DMS 273 treated with DMSO at 0.1 percent for 48 hours (cell line): Measurements from ENCODE around the gene BCAS4.
A peak's percentile ranks its signal among the peaks of the same experiment; 100 is the strongest.
"Not testable (repeated sequence)": the region's sequence is repeated elsewhere in the genome, so short reads cannot be mapped to it uniquely, and the experiment has no call there.

Source experiments
- DNase-seq: peaks from one replicate; lab custom pipeline; 2025; lab: John Stamatoyannopoulos, UW

Gene BCAS4

DNA sequence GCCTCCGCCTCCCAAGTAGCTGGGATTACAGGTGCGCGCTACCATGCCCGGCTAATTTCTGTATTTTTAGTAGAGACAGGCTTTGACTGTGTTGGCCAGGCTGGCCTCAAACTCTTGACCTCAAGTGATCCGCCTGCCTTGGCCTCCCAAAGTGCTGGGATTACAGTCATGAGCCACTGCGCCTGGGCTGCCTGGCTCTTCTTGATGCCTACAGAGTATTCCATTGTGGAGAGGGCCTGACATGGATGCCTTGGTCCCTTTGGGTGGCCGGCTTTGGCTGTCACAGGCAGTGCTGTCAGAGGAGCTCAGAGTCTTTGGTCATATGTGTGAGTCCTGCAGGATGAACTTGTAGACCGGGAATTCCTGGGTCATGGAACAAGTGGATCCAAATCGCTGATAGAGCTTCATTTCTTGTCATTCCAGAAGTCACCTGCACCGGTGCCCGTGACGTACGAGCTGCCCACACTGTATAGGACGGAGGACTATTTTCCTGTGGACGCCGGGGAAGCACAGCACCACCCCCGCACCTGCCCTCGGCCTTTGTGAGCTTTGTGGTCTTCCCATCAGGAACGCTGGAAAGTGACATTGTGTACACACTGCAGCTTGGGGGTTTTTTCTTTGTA, 81.3 kb downstream of the BCAS4 start:
- no peak for DNase-seq

DNA sequence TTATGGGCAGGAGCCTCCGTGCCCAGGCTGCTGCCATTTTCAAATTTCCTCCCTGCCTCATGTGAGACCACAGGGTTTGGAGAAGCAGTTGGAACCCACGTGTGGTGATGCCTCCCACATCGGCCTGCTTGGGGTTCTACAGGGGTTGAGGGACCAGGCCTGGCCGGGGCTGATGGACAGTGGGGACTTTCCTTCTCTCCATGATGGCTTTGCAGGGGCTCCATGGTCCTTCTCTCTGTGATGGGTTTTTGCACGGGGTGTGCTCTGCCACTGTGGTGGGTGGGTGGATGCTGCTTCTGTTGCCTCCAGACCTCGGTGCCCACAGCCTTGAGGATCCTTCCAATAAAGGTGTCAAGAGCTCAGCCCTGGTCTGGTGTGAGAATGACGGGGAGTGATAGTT, 82.0 kb downstream of the BCAS4 start:
- no peak for DNase-seq

DNA sequence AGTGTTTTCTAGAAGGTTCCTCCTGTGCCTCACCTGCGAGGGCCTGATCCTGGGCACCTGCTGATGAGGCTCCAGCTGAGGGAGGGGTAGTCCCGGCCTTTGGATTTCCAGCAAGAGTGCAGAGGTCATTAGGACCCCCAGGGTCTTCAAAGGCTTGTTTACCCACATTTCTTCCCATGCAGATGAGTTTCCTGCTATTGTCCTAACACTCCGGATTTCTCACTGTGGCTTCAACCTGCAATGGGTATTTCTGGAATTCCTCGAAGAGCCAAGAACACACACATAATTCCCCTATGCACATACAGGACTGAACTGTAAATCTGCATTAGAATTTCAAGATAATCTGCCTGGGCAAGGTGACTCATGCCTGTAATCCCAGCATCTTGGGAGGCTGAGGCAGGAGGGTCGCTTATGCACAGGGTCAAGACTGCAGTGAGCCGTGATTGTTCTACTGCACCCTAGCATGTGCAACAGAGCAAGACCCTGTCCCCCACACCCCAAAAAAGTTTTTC, 82.4 kb downstream of the BCAS4 start:
- no peak for DNase-seq

DNA sequence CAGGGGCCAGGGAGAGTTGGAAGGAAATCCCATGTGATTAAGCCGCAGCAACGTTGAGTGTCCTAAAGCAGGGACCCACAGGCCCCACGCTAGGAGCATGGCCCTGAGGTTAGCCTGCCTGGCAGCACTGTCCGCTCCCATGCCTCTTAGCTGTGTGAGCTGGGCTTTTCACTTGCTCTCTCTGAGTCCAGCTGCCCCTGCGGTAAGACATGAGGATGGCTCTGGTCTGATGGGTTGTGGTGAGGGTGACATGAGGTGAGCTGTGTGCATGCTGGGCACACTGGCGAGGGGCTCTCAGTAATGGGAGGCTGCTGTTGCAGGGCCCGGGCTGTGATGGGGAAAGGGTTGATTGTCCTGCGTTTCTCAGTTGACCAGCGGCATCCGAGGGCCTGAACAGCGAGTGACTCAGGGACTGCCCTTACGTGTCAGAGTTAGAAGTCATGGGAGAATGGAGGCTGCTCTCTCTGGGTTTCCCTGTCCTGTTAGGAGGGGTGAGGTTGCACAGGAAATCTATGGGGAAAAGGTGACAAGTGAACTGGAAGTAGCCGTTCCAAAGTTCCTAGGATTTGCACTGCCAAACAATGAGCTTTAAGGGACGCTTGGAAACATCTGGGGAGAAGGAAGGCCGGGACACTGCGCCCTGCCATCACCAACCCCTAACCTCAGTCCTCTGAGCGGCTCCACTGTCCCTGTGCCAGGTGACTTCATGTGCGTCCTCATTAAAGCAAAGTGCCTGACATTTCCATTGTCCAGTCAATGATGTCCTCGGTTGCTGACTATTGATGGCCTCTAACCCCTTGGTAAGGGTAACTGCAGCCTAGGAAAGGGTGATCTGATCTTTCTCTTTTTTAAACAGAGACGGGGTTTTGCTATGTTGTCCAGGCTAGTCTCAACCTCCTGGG, 85.0 kb downstream of the BCAS4 start:
- no peak for DNase-seq

DNA sequence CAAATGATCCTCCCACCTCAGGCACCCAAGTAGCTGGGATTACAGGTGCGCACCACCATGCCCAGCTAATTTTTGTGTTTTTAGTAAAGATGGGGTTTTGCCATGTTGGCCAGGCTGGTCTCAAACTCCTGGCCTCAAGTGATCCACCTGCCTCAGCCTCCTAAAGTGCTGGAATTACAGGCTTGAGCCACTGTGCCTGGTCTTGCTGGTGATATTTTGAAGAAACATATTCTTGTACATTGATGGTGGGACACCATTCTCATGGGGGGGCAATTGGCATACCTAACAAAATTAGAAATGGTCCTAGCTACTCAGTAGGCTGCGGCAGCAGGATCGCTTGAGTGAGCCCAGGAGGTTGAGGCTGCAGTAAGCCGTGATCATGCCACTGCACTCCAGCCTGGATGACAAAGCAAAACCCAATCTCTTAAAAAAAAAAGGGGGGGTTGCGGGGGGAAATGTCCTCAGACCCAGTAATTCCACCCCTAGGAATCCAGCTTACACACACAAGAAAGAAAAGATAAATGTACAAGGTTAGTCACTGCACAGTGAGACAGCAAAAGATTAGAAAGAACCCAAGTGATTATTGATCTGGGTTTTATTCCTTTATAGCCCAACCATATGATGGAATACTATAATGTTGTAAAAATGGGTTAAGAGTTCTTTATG, 87.0 kb downstream of the BCAS4 start:
- DNase-seq: not testable (repeated sequence)

DNA sequence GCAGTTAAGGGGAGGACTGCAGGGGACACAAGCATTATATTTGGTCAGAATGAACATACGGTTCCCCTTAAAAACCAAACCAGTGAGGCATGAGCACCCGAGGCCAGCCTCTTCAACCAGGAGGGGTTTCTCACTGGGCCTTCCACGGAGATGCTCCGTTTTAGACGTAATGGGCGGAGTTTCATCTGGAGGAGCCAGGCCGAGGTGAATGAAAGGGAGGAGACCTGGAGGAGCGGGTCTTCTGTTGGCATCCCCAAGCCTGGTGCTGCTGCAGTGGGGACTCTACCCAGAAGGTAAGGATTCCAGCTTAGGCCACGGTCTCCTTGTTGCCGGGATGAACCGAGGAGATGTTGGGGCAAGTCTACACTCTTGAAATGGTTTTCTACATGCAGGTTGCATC, 89.0 kb downstream of the BCAS4 start:
- no peak for DNase-seq

DNA sequence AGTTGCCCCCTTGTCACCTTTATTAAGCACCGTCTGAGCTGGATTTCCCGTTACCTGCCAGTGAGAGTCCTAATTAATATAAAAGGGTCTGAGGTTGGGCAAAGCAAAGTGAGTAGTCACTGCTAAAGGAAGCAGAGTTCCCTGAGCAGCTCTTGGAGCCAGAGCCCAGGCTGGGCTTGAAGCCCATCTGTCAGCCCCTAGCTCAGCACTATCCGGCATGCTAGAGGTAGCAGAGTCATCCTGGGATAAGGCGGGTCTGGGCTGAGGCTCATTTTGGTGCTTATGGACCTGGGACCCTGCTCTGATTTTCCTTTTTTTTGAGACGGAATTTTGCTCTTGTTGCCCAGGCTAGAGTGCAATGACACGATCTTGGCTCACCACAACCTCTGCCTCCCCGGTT, 90.2 kb downstream of the BCAS4 start:
- peak; percentile 3 for DNase-seq

DNA sequence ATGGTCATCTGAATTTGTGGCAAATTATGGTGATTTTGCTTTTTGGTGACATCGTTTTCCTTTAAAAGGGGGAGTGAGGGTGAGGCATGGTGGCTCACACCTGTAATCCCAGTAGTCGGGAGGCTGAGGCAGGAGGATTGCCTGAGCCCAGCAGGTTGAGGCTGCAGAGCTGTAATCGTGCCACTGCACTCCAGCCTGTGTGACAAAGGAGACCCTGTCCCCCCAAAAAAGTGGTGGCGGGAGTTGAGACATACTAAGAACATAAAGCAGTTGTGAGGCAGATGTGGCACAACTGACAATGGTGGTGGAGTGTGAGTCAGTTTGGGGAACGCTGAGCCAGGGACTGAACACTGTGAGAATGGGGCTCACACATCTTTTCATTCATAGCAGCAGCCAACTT, 90.9 kb downstream of the BCAS4 start:
- DNase-seq: no peak

DNA sequence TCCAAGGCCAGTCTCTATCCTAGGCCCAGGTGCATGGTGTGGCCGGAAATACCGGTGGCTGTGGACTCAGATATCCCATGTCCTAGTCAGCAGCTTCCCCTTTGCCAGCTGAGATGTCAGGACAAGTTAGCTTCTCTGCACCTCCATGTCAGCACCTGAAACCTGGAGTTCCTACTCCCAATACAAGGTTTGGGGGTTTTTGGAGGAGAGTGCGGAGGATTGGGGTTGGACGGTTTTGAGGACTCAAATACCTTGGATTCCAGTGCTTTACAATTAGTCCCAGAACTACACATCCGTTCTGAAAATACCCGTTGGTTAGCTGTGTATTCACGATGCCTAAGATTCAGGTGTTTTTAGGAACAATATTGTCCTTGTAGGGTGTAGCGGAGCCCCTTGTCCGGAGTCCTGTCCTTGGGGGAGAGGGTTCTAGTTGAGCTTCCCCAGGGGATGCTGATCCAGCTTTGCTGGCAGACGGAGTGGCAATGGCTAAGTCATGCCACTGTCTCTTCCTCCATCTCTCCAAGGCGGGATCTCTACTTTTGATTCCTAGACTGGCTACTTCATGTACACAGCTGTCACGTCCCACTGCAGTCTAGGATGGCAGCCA, 91.4 kb downstream of the BCAS4 start:
- peak; percentile 4 for DNase-seq

DNA sequence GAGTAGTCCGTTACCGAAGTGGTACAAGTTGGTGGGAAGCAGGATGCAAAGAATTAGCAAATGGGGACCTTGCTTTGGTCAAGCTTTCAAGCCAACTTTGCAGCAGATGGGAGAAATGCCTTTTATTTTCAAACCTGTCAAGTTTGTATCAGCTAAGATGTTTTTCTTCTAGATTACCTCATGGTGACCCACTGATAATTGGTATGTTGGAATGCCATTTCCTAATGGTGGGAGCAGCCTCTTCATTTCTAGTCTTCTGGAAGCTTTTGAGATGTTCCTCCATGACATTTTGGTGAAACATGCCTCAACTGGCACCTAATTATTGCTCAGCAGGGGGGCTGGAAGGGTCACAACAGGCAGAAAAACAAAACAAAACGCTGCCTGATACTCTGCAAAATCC, 92.7 kb downstream of the BCAS4 start:
- DNase-seq: no peak

DNA sequence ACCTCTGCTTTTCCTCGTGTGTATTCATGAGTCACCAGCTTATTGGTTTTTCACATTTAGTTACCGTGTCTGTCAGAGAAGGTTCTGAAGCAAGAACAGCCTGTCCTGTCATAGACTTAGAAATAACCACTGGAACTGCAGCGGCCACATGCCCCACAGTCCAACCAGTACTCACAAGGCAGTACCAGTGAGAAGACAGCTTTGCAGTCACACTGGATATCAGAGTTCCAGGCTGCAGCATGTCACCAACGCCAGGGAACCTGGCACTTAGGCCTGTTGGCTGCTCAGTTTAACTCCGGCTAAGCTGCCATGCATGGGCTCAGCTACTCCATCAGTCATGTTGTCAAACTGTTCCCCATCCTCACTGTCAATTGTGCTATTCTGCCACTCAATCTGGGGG, 96.3 kb downstream of the BCAS4 start:
- DNase-seq: no peak

DNA sequence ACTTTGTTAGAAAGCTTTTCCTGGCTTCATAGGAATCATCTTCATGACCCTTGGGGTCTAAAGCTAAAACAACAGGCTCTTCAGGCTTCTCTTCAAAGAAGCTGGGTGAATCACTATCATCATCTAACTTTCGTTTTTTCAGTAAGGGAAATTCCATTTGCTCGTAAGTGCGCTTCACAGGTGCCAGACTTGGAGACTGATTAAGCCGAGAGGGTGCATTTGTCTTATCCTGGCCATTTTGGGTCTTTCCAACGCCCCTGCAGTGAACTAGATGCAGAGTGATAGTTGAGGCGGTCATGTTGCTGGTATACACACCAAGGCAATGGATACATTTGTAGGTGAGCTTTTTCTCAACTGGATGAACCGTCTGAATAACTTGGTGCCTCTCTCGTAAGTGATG, 97.5 kb downstream of the BCAS4 start:
- no peak for DNase-seq

DNA sequence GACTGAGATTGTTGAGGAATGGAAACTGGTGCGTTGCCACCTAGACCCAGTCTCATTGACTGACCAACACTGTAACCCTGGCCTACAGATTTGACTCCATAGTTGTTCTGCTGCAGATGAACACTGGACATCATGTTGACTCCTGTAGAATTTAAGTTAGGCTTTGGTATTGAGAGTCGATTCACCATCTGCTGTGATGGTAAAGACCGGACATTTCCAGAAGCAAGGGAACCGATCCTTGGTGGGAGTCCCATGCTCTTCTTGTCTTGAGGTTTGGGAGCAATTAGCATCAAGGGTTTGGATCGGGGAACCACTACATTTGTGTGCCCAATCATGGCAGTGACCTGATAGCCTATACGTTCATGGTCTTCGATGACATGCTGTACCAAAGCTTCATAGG, 98.8 kb downstream of the BCAS4 start:
- DNase-seq: no peak

DNA sequence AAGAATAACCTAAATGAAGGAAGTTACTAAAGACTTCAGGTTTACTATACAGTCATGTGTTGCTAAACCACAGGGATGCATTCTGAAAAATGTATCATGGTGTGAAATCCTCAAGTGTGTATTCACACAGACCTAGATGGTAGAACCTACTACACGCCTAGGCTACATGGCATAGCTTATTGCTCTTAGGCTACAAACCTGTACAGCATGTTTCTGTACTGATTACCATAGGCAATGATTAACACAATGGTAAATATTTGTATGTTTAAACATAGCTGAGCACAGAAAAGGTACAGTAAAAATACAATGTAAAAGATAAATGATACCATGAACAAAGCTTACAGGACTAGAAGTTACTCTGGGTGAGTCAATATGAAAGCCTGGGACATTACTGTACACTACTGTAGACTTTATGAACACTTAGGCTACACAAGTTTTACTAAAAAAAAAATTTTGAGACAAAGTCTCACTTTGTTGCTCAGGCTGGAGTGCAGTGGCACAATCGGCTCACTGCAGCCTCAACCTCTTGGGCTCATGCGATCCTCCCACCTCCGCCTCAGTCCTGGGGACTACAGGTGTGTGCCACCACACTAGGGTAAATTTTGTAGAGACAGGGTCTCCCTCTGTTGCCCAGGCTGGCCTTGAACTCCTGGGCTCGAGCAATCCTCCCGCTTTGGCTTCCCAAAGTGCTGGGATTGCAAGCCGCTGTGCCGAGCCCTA, 100.4 kb downstream of the BCAS4 start:
- DNase-seq: no peak

DNA sequence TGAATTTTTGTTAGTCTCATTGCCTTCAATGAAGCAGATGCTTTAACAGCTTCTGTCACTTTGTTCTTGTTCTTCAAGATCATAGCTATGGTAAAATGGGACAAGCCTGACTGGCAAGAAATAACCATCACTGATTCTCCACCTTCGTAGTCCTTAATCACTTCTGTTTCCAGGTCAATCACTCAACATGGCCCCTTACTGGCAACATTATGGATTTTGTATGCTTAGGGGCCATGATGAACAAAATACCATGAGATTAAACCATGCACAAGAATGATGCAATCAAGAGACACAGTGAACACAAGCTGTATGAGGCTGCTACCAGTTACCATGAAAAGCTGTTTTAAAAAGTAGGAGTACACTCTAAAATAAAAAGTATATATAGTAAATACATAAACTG, 103.6 kb downstream of the BCAS4 start:
- DNase-seq: no peak

DNA sequence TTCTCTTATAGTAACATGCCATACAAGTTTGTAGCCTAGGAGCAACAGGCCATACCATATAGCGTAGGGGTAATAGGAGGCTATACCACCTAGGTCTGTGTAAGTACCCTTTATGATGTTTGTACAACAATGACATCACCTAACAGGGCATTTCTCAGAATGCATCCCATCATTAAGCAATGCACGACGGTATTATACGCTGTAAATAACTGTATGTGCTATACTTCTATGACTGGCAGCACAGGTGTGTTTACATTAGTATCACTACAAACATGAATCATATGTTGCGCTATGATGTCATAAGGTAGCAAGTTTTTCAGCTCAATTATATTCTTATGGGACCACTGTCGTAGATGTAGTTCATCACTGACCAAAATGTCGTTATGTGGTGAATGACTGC, 105.4 kb downstream of the BCAS4 start:
- DNase-seq: no peak

DNA sequence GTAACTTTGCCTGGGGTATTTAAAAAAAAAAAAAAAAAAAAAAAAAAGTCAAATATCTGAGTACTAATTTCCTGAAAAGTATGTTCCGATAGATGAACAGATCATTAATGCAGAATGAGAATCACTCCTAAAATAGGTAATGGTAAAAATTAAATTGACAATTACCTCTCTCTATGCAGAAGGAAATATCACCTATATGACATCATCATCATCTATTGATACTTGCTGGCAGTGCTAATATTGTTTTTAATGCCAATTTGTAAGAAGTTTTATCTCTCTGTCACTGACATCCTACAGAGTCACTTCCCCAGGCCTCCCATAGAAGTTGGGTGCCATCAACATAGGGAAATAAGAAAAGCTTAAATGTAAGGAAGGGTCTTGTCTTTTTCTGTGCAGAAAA, 106.4 kb downstream of the BCAS4 start:
- no peak for DNase-seq

DNA sequence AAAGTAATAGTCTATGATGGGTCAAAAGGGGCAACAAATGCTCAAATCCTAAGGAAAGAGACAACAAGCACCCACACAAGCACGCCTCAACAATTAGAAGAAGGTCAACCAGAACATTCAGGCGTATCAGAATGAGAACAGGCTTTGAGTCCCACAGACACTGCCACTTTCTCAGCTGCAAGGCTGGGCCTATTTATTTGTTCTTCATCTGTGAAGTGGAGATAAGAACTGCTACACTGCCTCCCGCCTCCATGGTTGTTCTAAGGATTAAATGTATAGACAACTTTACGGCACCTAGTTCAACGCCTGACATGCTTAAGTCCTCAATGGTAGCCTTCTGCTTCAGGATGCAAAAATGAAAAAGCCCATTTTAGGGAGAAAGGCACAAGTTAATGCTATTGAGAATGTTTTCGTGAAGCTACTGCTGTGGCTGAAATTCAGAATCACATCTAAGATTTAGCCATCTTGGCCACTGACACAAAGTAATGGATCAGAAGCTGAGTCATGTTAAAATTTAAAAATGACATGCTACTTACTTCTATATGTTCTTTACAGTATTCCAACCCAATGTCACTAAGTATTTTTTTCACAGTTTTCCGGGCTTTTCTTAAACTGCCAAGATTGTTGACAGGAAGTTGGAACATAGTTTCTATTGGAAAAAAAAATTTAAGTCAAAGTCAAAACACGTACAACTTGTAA, 108.6 kb downstream of the BCAS4 start:
- no peak for DNase-seq

DNA sequence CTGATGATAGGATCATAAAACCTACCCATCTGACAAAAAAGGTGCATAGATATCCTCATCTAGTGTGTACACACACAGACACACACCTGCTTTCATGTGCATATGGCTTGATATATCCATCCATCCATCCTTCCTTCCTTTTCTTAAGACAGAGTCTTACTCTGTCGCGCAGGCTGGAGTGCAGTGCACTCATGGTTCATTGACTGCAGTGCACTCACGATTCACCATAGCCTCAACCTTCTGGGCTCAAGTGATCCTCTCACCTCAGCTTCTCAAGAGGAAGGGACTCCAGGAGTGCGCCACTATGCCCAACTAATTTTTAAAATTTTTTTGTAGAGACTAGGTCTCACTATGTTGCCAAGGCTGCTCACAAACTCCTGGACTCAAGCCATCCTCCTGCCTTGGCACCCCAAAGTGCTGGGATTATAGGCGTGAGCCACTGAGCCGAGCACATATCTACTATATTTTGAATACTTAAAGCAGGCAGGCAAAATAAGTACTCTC, 109.3 kb downstream of the BCAS4 start:
- no peak for DNase-seq

DNA sequence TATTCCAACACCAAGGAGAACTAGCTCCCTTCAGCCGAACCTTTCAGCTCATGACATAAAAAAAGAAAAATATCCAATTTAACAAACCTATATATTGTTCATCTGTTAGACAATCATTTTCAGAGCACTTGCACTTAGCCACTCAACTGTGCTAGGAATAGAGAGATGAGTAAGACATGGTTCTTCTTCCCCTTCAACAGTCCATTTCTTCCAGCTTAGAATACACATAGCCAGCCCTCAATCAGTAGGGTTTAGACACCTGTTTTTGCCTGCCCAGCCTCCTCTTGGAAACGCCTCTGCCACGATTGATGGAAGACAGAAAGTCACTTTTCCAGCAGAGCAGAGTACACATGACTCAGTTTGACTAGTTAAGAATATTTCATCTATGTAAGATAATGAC, 114.6 kb downstream of the BCAS4 start:
- no peak for DNase-seq

DNA sequence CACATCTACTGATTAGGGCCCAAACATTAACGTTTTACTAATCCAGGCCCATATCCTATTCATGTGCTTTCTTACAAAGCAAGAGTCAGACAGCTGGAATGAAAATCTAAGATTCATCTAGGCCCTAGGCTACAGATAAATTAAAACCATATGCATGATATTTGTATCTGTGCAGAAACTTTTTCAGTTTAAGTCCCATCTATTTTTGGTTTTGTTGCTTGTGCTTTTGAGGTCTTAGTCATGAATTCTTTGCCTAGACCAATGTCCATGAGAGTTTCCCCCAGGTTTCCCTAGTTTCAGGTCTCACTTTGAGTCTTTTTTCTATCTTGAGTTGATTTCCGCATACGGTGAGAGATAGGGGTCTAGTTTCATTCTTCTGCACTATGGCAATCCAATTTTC, 116.2 kb downstream of the BCAS4 start:
- no peak for DNase-seq
